Endothelial cell of umbilical vein (primary cell): ENCODE results near the gene TCEAL4. TPM values are rescaled to one million over a fixed set of nuclear protein-coding genes. Genes with fewer than 3 reads are reported as not detected.

Source experiments
- BruUV-seq: library from RNA; stranded (reverse); fragments of 400-500 nt; replicated peaks from 2 replicates; lab custom pipeline; 2021; lab: Mats Ljungman, UMichigan
- CTCF ChIA-PET: fragments of 300-600, 350-600 bp; sonication (Branson Sonifier 250); formaldehyde crosslinking; loops from one replicate; lab custom pipeline; 2021; ENCODE audit warnings: antibody characterized with exemption, inconsistent platforms; lab: Charles Lee
- POLR2A ChIA-PET: fragments of 300-600, 350-600 bp; sonication (Branson Sonifier 250); formaldehyde crosslinking; loops from one replicate; lab custom pipeline; 2021; ENCODE audit warnings: antibody characterized with exemption, inconsistent platforms; lab: Charles Lee
- DNase-seq: peaks from one replicate; pipeline ENCODE4 v3.0.0-alpha.2; 2011; ENCODE audit warnings: low read depth, low spot score
- FAIRE-seq: peaks from 2 replicates; lab custom pipeline; 2011; peaks lifted over from hg19 to GRCh38; lab: Jason Lieb, UNC
- H2AFZ ChIP-seq: 2 replicates; pipeline ENCODE4 v1.6.0; 2012; ENCODE audit warnings: low read depth, low read length, control low read depth, inconsistent platforms
- H3K27ac ChIP-seq: 2 replicates; pipeline ENCODE4 v1.5.1; 2011; ENCODE audit warnings: low read depth, mild to moderate bottlenecking, control low read depth, low read length, moderate library complexity; ENCODE audit not compliant: insufficient read depth
- H3K27me3 ChIP-seq, 2 experiments: 2 replicates each; pipeline versions ENCODE4 v1.6.0 to v1.6.1; 2011; ENCODE audit warnings: low read length in 2 of 2, mixed read lengths in 1 of 2; ENCODE audit not compliant: control insufficient read depth in 2 of 2, insufficient read depth in 2 of 2
- H3K36me3 ChIP-seq, 2 experiments: 2 replicates in 1 of 2; 3 replicates in 1 of 2; pipeline ENCODE4 v1.5.1; 2011; ENCODE audit warnings: low read length in 2 of 2, mild to moderate bottlenecking in 1 of 2, moderate library complexity in 1 of 2; ENCODE audit not compliant: control insufficient read depth in 2 of 2, insufficient read depth in 2 of 2; ENCODE audit errors: extremely low read depth in 1 of 2
- H3K4me1 ChIP-seq: 3 replicates; pipeline ENCODE4 v1.5.1; 2011; ENCODE audit warnings: mild to moderate bottlenecking, low read length; ENCODE audit not compliant: control insufficient read depth, insufficient read depth; ENCODE audit errors: extremely low read depth
- H3K4me2 ChIP-seq: 2 replicates; pipeline ENCODE4 v1.6.1; 2011; ENCODE audit warnings: low read length, control low read depth, mixed read lengths; ENCODE audit not compliant: insufficient read depth
- H3K4me3 ChIP-seq, 3 experiments: fragments of 200-600 bp in 1 of 3; sonication (generic), shearing (Covaris generic) in 1 of 3; replicated peaks in 1 of 3; 2 replicates each; pipeline ENCODE4 v1.5.1; 2011 to 2016; ENCODE audit warnings: control low read depth in 3 of 3, low read length in 3 of 3, mild to moderate bottlenecking in 2 of 3, inconsistent platforms in 1 of 3, low read depth in 1 of 3, moderate library complexity in 1 of 3; ENCODE audit not compliant: insufficient read depth in 1 of 3
- H3K79me2 ChIP-seq: 2 replicates; pipeline ENCODE4 v1.6.0; 2012; ENCODE audit warnings: low read length, inconsistent platforms; ENCODE audit not compliant: control insufficient read depth, insufficient read depth
- H3K9ac ChIP-seq: replicated peaks from 2 replicates; pipeline ENCODE3; 2011; ENCODE audit warnings: low read length, control low read depth; ENCODE audit not compliant: insufficient read depth; ENCODE audit errors: extremely low read depth
- H3K9me1 ChIP-seq: replicated peaks from 3 replicates; pipeline ENCODE4 v1.6.0; 2011; ENCODE audit warnings: mild to moderate bottlenecking, low read length; ENCODE audit not compliant: control insufficient read depth, insufficient read depth; ENCODE audit errors: extremely low read depth
- H3K9me3 ChIP-seq: replicated peaks from 2 replicates; pipeline ENCODE4 v1.5.1; 2012; ENCODE audit warnings: low read length, inconsistent platforms; ENCODE audit not compliant: control insufficient read depth, insufficient read depth
- H4K20me1 ChIP-seq: replicated peaks from 2 replicates; pipeline ENCODE3; 2011; ENCODE audit warnings: mild to moderate bottlenecking, low read length; ENCODE audit not compliant: control insufficient read depth, insufficient read depth; ENCODE audit errors: extremely low read depth
- EZH2 ChIP-seq: IDR thresholded peaks from 2 replicates; pipeline ENCODE4 v1.6.1; 2012; ENCODE audit warnings: borderline replicate concordance, low read depth, mild to moderate bottlenecking, moderate library complexity, low read length, inconsistent platforms; ENCODE audit not compliant: severe bottlenecking
- FOS ChIP-seq: IDR thresholded peaks from 2 replicates; pipeline ENCODE4 v1.6.1; 2011; ENCODE audit warnings: mild to moderate bottlenecking, low read length, moderate library complexity, borderline replicate concordance; ENCODE audit not compliant: insufficient read depth
- GATA2 ChIP-seq: IDR thresholded peaks from 2 replicates; pipeline ENCODE4 v1.7.0; 2011; ENCODE audit warnings: low read depth, mild to moderate bottlenecking, moderate library complexity, mixed read lengths, low read length; ENCODE audit not compliant: insufficient read length, insufficient read depth
- JUN ChIP-seq: IDR thresholded peaks from 2 replicates; pipeline ENCODE4 v1.6.1; 2011; ENCODE audit warnings: borderline replicate concordance, low read depth; ENCODE audit not compliant: insufficient read length, insufficient read depth
- MYC ChIP-seq: IDR thresholded peaks from one replicate; pipeline ENCODE4 v1.6.1; 2011; ENCODE audit warnings: mild to moderate bottlenecking, low read depth, low read length
- POLR2A ChIP-seq: IDR thresholded peaks from 2 replicates; pipeline ENCODE4 v1.6.1; 2012; ENCODE audit warnings: low read depth, mild to moderate bottlenecking, control low read depth, low read length
- POLR2AphosphoS5 ChIP-seq: IDR thresholded peaks from 2 replicates; pipeline ENCODE4 v1.6.1; 2012; ENCODE audit warnings: low read depth, mild to moderate bottlenecking, control low read depth, low read length, moderate library complexity; ENCODE audit not compliant: insufficient read depth
- dilution Hi-C: fragments of 300-500 bp; cut with MboI; formaldehyde crosslinking; loops from one replicate; pipeline ENCODE4 v1.15.0; 2019; ENCODE audit warnings: low sequenced_read_pairs; ENCODE audit not compliant: extremely low pct_ligation_motif_present
- intact Hi-C: fragments of 100-400 bp; cut with micrococcal nuclease; formaldehyde crosslinking; loops from one replicate; pipeline ENCODE4 v1.10.0; 2022
- polyA plus RNA-seq, 4 experiments: library from polyadenylated mRNA; depleted of rRNA in 3 of 4; stranded (reverse) in 3 of 4; unstranded in 1 of 4; fragments of >200 nt; gene quantifications; 2 replicates each; pipeline versions ENCODE4 v1.2.1 to v1.2.3, GENCODE V29; 2011 to 2012; ENCODE audit warnings: missing spikeins in 1 of 4
- total RNA-seq: library from RNA; stranded (reverse); gene quantifications from 2 replicates; pipeline ENCODE4 v1.2.3, GENCODE V29; 2021
- TF ChIP-seq, protein P1 (sequence below): IDR thresholded peaks from 2 replicates; pipeline ENCODE4 v1.6.1; 2011; ENCODE audit not compliant: insufficient read depth, insufficient read length
- TF ChIP-seq, protein P2 (sequence below), 2 donors: IDR thresholded peaks; 1 replicate in 1 of 2; 2 replicates in 1 of 2; pipeline ENCODE4 v1.5.1; 2011; ENCODE audit warnings: low read length in 2 of 2, mild to moderate bottlenecking in 2 of 2, moderate library complexity in 2 of 2, control low read depth in 1 of 2, inconsistent platforms in 1 of 2, low read depth in 1 of 2; ENCODE audit not compliant: insufficient read depth in 1 of 2; ENCODE audit errors: extremely low read depth in 1 of 2

The TCEAL4 gene
- total and polyA plus RNA-seq, 2 donors (not counting 3 experiments of a cell fraction or from before 2014, with no cell fraction given), result 16.9 to 74.6 TPM

DNA sequence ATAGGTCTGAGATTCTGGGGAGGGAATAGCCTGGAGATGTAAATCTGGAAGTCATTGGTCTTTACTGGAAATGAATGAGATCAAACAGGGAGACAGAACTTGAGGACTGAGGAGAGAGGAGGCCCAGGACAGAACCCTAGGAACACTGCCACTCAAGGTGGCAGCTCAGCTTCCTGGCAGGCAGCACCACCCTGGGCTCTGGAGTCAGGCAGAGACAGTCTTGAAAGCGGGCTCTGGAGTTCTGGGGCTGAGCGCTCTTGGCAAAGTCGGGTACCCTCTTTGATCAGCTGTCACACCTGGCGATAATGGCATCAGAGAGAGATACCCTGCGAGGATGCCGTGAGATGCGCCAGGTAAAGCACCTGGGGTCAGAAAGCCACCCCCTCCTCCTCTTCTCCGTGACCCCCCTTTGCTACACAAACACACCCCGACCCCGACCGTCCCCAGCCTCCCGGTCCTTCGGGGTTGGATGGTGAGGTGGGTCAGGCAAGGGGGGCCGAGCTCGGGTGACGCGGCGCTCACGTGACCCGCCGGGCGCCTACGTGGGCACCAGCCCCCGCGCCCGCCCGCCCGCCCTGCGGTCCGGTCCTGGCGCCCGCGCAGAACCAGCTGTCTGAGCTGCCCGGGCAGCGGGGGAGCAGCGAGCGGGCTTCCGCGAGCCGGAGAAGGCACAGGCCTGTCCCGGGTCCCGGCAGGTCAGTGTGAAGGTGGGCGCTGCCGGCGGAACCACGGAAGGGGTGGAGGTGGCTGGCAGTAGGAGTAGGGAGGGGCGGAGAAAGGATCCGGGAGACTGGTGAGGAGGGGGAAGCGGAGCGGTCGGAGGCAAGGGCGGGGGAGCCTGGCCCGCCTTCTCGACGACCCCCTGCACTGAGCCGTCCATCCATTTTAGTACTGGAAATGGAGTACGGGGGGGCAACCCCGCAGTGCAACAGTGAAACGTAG is 22.3 kb downstream of the TCEAL4 start, which contains the start of gene TCEAL3:
TSS of gene TCEAL3 (plus strand) at position 600 of the 942 bp plus-strand sequence. CDS start 1,102 bp downstream, outside the sequence.
- intact Hi-C loops (loop anchor here (2.0 kb wide), 1 partner anchor 21 kb away; the partner anchor contains the start of gene TCEAL1), dilution Hi-C loops (no loop called here)
- Histone ChIP-seq H3K9me1 (no peaks in the 10 kb centered on the region), H3K27ac (peak within 1 kb of the TSS; percentile 77), H3K4me2 (peak within 1 kb of the TSS; percentile 76), H3K36me3 (no peaks in the 10 kb centered on the region), H4K20me1 (no peaks in the 10 kb centered on the region), H3K27me3 (no peaks in the 10 kb centered on the region), H3K4me1 (peaks cover 5% of the 10 kb centered on the region), H2AFZ (peak within 1 kb of the TSS; percentile 95), H3K9me3 (no peaks in the 10 kb centered on the region), H3K9ac (peak within 1 kb of the TSS; percentile 88), H3K79me2 (peaks cover 1% of the 10 kb centered on the region), H3K4me3 (peak within 1 kb of the TSS; percentile 56 to 83 (median 75))
- ChIA-PET POLR2A (interaction anchor here (0.5 to 0.7 kb wide), 2 partner anchors 21 to 80 kb away, joined by 3 to 4 read pairs; partner anchors contain the start of gene TCEAL1), CTCF (interaction anchor here (2.7 kb wide), 1 partner anchor 23 kb away, joined by 11 read pairs; no protein-coding TSS in a partner anchor)
- BruUV-seq, result TSS peak; percentile 70
- DNase-seq (peak; percentile 45), FAIRE-seq (peak; percentile 44)
- no peak for TF ChIP-seq POLR2A
- TF ChIP-seq POLR2AphosphoS5, result peak; percentile 40
- TF ChIP-seq, protein P1, sequence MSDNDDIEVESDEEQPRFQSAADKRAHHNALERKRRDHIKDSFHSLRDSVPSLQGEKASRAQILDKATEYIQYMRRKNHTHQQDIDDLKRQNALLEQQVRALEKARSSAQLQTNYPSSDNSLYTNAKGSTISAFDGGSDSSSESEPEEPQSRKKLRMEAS, result no peak

- no peaks in the 10 kb centered on the region for H4K20me1 ChIP-seq
- ChIA-PET POLR2A (no interaction called here), CTCF (interaction anchor here (2.7 kb wide), 1 partner anchor 22 kb away, joined by 11 read pairs; no protein-coding TSS in a partner anchor)
- no peak for TF ChIP-seq POLR2A
- no peak for TF ChIP-seq EZH2
- no peak for TF ChIP-seq FOS
- TF ChIP-seq MYC, result no peak
- TF ChIP-seq, protein P1, result no peak
- no peak for TF ChIP-seq POLR2AphosphoS5
- no peak for TF ChIP-seq GATA2
- TF ChIP-seq JUN, result no peak
- TF ChIP-seq, protein P2, sequence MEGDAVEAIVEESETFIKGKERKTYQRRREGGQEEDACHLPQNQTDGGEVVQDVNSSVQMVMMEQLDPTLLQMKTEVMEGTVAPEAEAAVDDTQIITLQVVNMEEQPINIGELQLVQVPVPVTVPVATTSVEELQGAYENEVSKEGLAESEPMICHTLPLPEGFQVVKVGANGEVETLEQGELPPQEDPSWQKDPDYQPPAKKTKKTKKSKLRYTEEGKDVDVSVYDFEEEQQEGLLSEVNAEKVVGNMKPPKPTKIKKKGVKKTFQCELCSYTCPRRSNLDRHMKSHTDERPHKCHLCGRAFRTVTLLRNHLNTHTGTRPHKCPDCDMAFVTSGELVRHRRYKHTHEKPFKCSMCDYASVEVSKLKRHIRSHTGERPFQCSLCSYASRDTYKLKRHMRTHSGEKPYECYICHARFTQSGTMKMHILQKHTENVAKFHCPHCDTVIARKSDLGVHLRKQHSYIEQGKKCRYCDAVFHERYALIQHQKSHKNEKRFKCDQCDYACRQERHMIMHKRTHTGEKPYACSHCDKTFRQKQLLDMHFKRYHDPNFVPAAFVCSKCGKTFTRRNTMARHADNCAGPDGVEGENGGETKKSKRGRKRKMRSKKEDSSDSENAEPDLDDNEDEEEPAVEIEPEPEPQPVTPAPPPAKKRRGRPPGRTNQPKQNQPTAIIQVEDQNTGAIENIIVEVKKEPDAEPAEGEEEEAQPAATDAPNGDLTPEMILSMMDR (IDR thresholded peaks at IDR 0.05; ENCODE audit: extremely low read depth in 1 of 2, insufficient read depth in 1 of 2, low read depth in 1 of 2, low read length in 2 of 2), result no peak
- peak overlapping the region; percentile 56 to 83 (median 75) for H3K4me3 ChIP-seq
- peak overlapping the region; percentile 88 for H3K9ac ChIP-seq
- FAIRE-seq (peak; percentile 69), DNase-seq (no peak)
- H3K4me2 ChIP-seq, result peak overlapping the region; percentile 62
- H3K9me3 ChIP-seq, result no peaks in the 10 kb centered on the region
- peaks cover 5% of the 10 kb centered on the region for H3K4me1 ChIP-seq
- intact Hi-C loops, result no loop called here
- BruUV-seq, result no TSS peak
- dilution Hi-C loops, result no loop called here
- H3K27ac ChIP-seq, result peak overlapping the region; percentile 77
- peak overlapping the region; percentile 76 for H2AFZ ChIP-seq
- H3K9me1 ChIP-seq, result no peaks in the 10 kb centered on the region
- no peaks in the 10 kb centered on the region for H3K36me3 ChIP-seq
- peaks cover 1% of the 10 kb centered on the region for H3K79me2 ChIP-seq
- no peaks in the 10 kb centered on the region for H3K27me3 ChIP-seq
Observed at GRCh38 chrX:103608306-103608963, 23.1 kb downstream of the TCEAL4 start.
